ENCODE data around the gene CFAP298. TPM values are rescaled to one million over a fixed set of nuclear protein-coding genes. Genes with fewer than 3 reads are reported as not detected.

The CFAP298 gene
- total and polyA plus RNA-seq, 2 of the 13 experiments (the other 11 are each of a cell fraction or from before 2014, with no cell fraction given), result 21.2 to 62.2 TPM

DNA sequence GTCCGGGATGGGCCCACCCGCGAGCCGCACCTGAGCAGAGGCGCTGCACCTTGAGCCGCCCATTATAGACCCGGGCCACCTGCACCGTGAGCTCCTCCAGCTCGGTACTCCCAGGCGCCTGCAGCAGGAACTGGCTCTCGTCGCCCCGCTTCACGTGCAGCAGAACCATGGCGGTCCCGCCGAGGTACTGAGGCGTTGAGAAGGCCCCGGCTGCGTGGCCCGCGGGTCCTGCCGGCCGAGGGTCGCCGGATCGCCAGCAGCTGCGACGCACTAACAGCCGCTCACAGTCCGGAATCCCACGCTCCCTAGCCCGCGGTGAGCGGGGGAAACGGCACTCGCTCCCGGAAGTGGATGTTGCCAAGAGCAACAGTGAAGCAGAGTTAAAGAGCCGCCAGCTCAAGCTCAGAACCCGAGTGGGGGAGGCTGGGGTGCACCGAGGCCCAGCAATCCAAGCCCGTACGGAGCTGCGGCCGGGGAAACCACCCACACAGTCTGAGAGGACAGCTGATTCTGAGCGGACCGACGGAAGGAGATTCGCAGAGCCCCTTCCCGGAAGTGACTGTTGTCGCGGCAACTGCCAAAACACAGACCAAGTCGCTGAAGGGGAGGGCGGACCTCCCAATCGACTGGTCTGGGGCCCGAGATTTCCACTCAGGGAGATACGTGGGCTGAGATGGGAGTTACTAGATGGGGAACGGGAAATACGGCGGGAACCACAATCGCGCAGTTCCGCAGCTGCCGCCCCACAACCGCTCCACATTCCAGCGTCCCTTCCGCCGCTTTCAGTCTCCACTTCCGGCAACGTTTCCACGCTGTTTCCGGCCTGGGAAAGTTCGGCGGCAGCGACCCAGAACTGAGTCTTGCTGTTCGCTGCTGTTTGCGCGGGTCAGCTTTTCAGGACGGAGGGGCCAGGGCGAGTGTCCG is at the start of gene CFAP298 (continued):
- TF ChIP-seq ZNF670 (CRISPR knock-in tag; IDR thresholded peaks at IDR 0.05; ENCODE audit: borderline replicate concordance) (peak; percentile 69; the same call in 1 of the 2 replicates), SRF (IDR thresholded peaks at IDR 0.05; ENCODE audit: low read depth, low read length) (no peak), ZNF605 (CRISPR knock-in tag; IDR thresholded peaks at IDR 0.05) (peak; percentile 57; the same call in 1 of the 2 replicates), ZNF619 (CRISPR knock-in tag; IDR thresholded peaks at IDR 0.05) (no peak), HMG20B (CRISPR knock-in tag; conservative IDR thresholded peaks at IDR 0.05) (peak; percentile 50; the same call in 1 of the 2 replicates), MEIS1 (CRISPR knock-in tag; IDR thresholded peaks at IDR 0.05; ENCODE audit: borderline replicate concordance) (peak; percentile 52; the same call in 1 of the 2 replicates), ZEB1 (IDR thresholded peaks at IDR 0.05; ENCODE audit: insufficient replicate concordance, low read depth) (no peak), ZNF382 (CRISPR knock-in tag; IDR thresholded peaks at IDR 0.05; ENCODE audit: borderline replicate concordance) (no peak), TBX3 (IDR thresholded peaks at IDR 0.05; ENCODE audit: borderline replicate concordance) (no peak), ZMYM2 (CRISPR knock-in tag; IDR thresholded peaks at IDR 0.05) (no peak), ZNF615 (CRISPR knock-in tag; IDR thresholded peaks at IDR 0.05; ENCODE audit: borderline replicate concordance) (no peak), FOXP1 (IDR thresholded peaks at IDR 0.05) (no peak), FOXP1 (CRISPR knock-in tag; IDR thresholded peaks at IDR 0.05) (peak; percentile 19; the same call in 1 of the 2 replicates), ZNF790 (CRISPR knock-in tag; IDR thresholded peaks at IDR 0.05; ENCODE audit: borderline replicate concordance) (0 out of 2 replicates have a peak, but pooled peaks have one; percentile 60), RBFOX2 (IDR thresholded peaks at IDR 0.05; ENCODE audit: low read depth, low read length) (peak; percentile 80), EP300 (IDR thresholded peaks at IDR 0.05; ENCODE audit: low read depth in 2 of 2, low read length in 2 of 2) (no peak), EP300 (CRISPR knock-in tag; IDR thresholded peaks at IDR 0.05; ENCODE audit: borderline replicate concordance) (no peak), JUNB (CRISPR knock-in tag; IDR thresholded peaks at IDR 0.05; ENCODE audit: borderline replicate concordance) (no peak; the same call in none of the 2 replicates), ZNF260 (CRISPR knock-in tag; IDR thresholded peaks at IDR 0.05; ENCODE audit: borderline replicate concordance, low read depth) (no peak), KDM2A (CRISPR knock-in tag; IDR thresholded peaks at IDR 0.05; ENCODE audit: borderline replicate concordance, low read depth) (peak; percentile 91), MED8 (CRISPR knock-in tag; IDR thresholded peaks at IDR 0.05; ENCODE audit: insufficient replicate concordance) (no peak), THRA (CRISPR knock-in tag; IDR thresholded peaks at IDR 0.05; ENCODE audit: borderline replicate concordance) (peak; percentile 8; the same call in 1 of the 2 replicates), JDP2 (CRISPR knock-in tag; IDR thresholded peaks at IDR 0.05; ENCODE audit: borderline replicate concordance) (peak; percentile 22; the same call in 1 of the 2 replicates), ZSCAN21 (CRISPR knock-in tag; IDR thresholded peaks at IDR 0.05; ENCODE audit: borderline replicate concordance) (peak; percentile 67; the same call in 1 of the 2 replicates)
- TF ChIP-seq, protein P1, sequence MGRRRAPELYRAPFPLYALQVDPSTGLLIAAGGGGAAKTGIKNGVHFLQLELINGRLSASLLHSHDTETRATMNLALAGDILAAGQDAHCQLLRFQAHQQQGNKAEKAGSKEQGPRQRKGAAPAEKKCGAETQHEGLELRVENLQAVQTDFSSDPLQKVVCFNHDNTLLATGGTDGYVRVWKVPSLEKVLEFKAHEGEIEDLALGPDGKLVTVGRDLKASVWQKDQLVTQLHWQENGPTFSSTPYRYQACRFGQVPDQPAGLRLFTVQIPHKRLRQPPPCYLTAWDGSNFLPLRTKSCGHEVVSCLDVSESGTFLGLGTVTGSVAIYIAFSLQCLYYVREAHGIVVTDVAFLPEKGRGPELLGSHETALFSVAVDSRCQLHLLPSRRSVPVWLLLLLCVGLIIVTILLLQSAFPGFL (CRISPR knock-in tag; IDR thresholded peaks at IDR 0.05), result no peak

Data from HepG2 (cell line).